Measurements from ENCODE around the gene CTIF. TPM values are rescaled to one million over a fixed set of nuclear protein-coding genes. Genes with fewer than 3 reads are reported as not detected.

Gene CTIF
- total RNA-seq, 5 donors from 2014 or later (not counting 1 experiment from before 2014, with no cell fraction given): 3.2 to 6.7 (median 4.7) TPM

GRCh38 chr18:48732767-48733424 is 194.1 kb downstream of the CTIF start:
- ChIA-PET CTCF (no interaction called here), POLR2A (no interaction called here)
- Histone ChIP-seq H3K27ac (ENCODE audit: low read length) (no peak overlapping the region), H3K4me1 (ENCODE audit: control insufficient read depth in 1 of 2, extremely low read depth in 1 of 2, insufficient read depth in 2 of 2, low read length in 2 of 2) (no peaks in the 10 kb centered on the region), H3K4me3 (ENCODE audit: control insufficient read depth in 1 of 2, extremely low read depth in 1 of 2, low read length in 1 of 2) (no peak overlapping the region), H3K36me3 (ENCODE audit: control insufficient read depth in 2 of 2, extremely low read depth in 1 of 2, insufficient read depth in 1 of 2, low read length in 1 of 2) (no peaks in the 10 kb centered on the region), H3K9me3 (no peaks in the 10 kb centered on the region), H3K27me3 (replicated peaks in 1 of 2; ENCODE audit: control insufficient read depth in 2 of 2, extremely low read depth in 1 of 2, insufficient read depth in 2 of 2, low read length in 1 of 2) (peaks cover 0 to 10% of the 10 kb centered on the region in 2 experiments)
- no peaks in the 10 kb centered on the region for H3K9me3 Mint-ChIP-seq
- peaks cover 0 to 2% of the 10 kb centered on the region in 2 donors for H3K27me3 Mint-ChIP-seq
- no peaks in the 10 kb centered on the region for H3K36me3 Mint-ChIP-seq
- WGBS (ENCODE audit: insufficient coverage): 69% methylated on average over 5 of the region's 11 CpGs
- no peak for ATAC-seq (replicated peaks in 1 of 4)
- no peak overlapping the region for H3K4me3 Mint-ChIP-seq
- DNase-seq: no peak
- H3K4me1 Mint-ChIP-seq: peaks cover 5 to 7% (median 5%) of the 10 kb centered on the region in 3 donors
- no peak overlapping the region for H3K27ac Mint-ChIP-seq

- peaks cover 5 to 7% (median 5%) of the 10 kb centered on the region in 3 donors for H3K4me1 Mint-ChIP-seq
- ATAC-seq (replicated peaks in 1 of 4): no peak
- Histone ChIP-seq H3K4me3 (ENCODE audit: control insufficient read depth in 1 of 2, extremely low read depth in 1 of 2, low read length in 1 of 2) (no peak overlapping the region), H3K27me3 (replicated peaks in 1 of 2; ENCODE audit: control insufficient read depth in 2 of 2, extremely low read depth in 1 of 2, insufficient read depth in 2 of 2, low read length in 1 of 2) (peaks cover 0 to 10% of the 10 kb centered on the region in 2 experiments), H3K36me3 (ENCODE audit: control insufficient read depth in 2 of 2, extremely low read depth in 1 of 2, insufficient read depth in 1 of 2, low read length in 1 of 2) (no peaks in the 10 kb centered on the region), H3K4me1 (ENCODE audit: control insufficient read depth in 1 of 2, extremely low read depth in 1 of 2, insufficient read depth in 2 of 2, low read length in 2 of 2) (no peaks in the 10 kb centered on the region), H3K27ac (ENCODE audit: low read length) (no peak overlapping the region), H3K9me3 (no peaks in the 10 kb centered on the region)
- whole genome bisulfite sequencing (ENCODE audit: insufficient coverage): 88% methylated on average over 4 of the region's 10 CpGs
- CTCF ChIA-PET: no interaction called here
- no peaks in the 10 kb centered on the region for H3K36me3 Mint-ChIP-seq
- no peaks in the 10 kb centered on the region for H3K9me3 Mint-ChIP-seq
- DNase-seq: no peak
- H3K4me3 Mint-ChIP-seq: no peak overlapping the region
- no peak overlapping the region for H3K27ac Mint-ChIP-seq
- POLR2A ChIA-PET: no interaction called here
- H3K27me3 Mint-ChIP-seq: peaks cover 0 to 2% of the 10 kb centered on the region in 2 donors
These were observed 194.9 kb downstream of the CTIF start for GRCh38 chr18:48733643-48734253.

GRCh38 chr18:48734460-48734859 is 195.6 kb downstream of the CTIF start:
- ATAC-seq (replicated peaks in 1 of 4): no peak
- Histone ChIP-seq H3K4me3 (ENCODE audit: control insufficient read depth in 1 of 2, extremely low read depth in 1 of 2, low read length in 1 of 2) (no peak overlapping the region), H3K9me3 (no peaks in the 10 kb centered on the region), H3K27ac (ENCODE audit: low read length) (no peak overlapping the region), H3K27me3 (replicated peaks in 1 of 2; ENCODE audit: control insufficient read depth in 2 of 2, extremely low read depth in 1 of 2, insufficient read depth in 2 of 2, low read length in 1 of 2) (peaks cover 0 to 9% of the 10 kb centered on the region in 2 experiments), H3K4me1 (ENCODE audit: control insufficient read depth in 1 of 2, extremely low read depth in 1 of 2, insufficient read depth in 2 of 2, low read length in 2 of 2) (no peaks in the 10 kb centered on the region), H3K36me3 (ENCODE audit: control insufficient read depth in 2 of 2, extremely low read depth in 1 of 2, insufficient read depth in 1 of 2, low read length in 1 of 2) (no peaks in the 10 kb centered on the region)
- Mint-ChIP-seq H3K9me3 (no peaks in the 10 kb centered on the region), H3K4me3 (no peak overlapping the region), H3K36me3 (no peaks in the 10 kb centered on the region), H3K4me1 (peaks cover 5 to 7% (median 5%) of the 10 kb centered on the region in 3 donors), H3K27ac (no peak overlapping the region), H3K27me3 (peaks cover 0 to 2% of the 10 kb centered on the region in 2 donors)
- no peak for DNase-seq
- ChIA-PET POLR2A (no interaction called here), CTCF (no interaction called here)
- 100% methylated on average over 1 of the region's 5 CpGs for WGBS (ENCODE audit: insufficient coverage)

- no peak for DNase-seq
- Mint-ChIP-seq H3K36me3 (no peaks in the 10 kb centered on the region), H3K9me3 (no peaks in the 10 kb centered on the region), H3K27me3 (peaks cover 0 to 2% of the 10 kb centered on the region in 2 donors), H3K27ac (no peak overlapping the region), H3K4me3 (no peak overlapping the region), H3K4me1 (peaks cover 5 to 7% (median 5%) of the 10 kb centered on the region in 3 donors)
- CTCF ChIA-PET: no interaction called here
- no peak overlapping the region for H3K4me3 ChIP-seq (ENCODE audit: control insufficient read depth in 1 of 2, extremely low read depth in 1 of 2, low read length in 1 of 2)
- POLR2A ChIA-PET: no interaction called here
- H3K36me3 ChIP-seq (ENCODE audit: control insufficient read depth in 2 of 2, extremely low read depth in 1 of 2, insufficient read depth in 1 of 2, low read length in 1 of 2): no peaks in the 10 kb centered on the region
- no peak for ATAC-seq (replicated peaks in 1 of 4)
- H3K27me3 ChIP-seq (replicated peaks in 1 of 2; ENCODE audit: control insufficient read depth in 2 of 2, extremely low read depth in 1 of 2, insufficient read depth in 2 of 2, low read length in 1 of 2): peaks cover 0 to 8% of the 10 kb centered on the region in 2 experiments
- WGBS (ENCODE audit: insufficient coverage): 44% methylated on average over 7 of the region's 8 CpGs
- H3K9me3 ChIP-seq: no peaks in the 10 kb centered on the region
- no peaks in the 10 kb centered on the region for H3K4me1 ChIP-seq (ENCODE audit: control insufficient read depth in 1 of 2, extremely low read depth in 1 of 2, insufficient read depth in 2 of 2, low read length in 2 of 2)
- H3K27ac ChIP-seq (ENCODE audit: low read length): no peak overlapping the region
These were observed 196.3 kb downstream of the CTIF start for GRCh38 chr18:48735080-48735676.

- no peaks in the 10 kb centered on the region for H3K36me3 ChIP-seq (ENCODE audit: control insufficient read depth in 2 of 2, extremely low read depth in 1 of 2, insufficient read depth in 1 of 2, low read length in 1 of 2)
- Mint-ChIP-seq H3K4me1 (peaks cover 5 to 7% (median 5%) of the 10 kb centered on the region in 3 donors), H3K27me3 (peaks cover 0 to 2% of the 10 kb centered on the region in 2 donors), H3K9me3 (no peaks in the 10 kb centered on the region), H3K36me3 (no peaks in the 10 kb centered on the region), H3K4me3 (no peak overlapping the region), H3K27ac (no peak overlapping the region)
- ChIA-PET POLR2A (no interaction called here), CTCF (no interaction called here)
- H3K27ac ChIP-seq (ENCODE audit: low read length): no peak overlapping the region
- peaks cover 0 to 8% of the 10 kb centered on the region in 2 experiments for H3K27me3 ChIP-seq (replicated peaks in 1 of 2; ENCODE audit: control insufficient read depth in 2 of 2, extremely low read depth in 1 of 2, insufficient read depth in 2 of 2, low read length in 1 of 2)
- no peak for ATAC-seq (replicated peaks in 1 of 4)
- DNase-seq: no peak
- H3K4me1 ChIP-seq (ENCODE audit: control insufficient read depth in 1 of 2, extremely low read depth in 1 of 2, insufficient read depth in 2 of 2, low read length in 2 of 2): no peaks in the 10 kb centered on the region
- 98% methylated on average over 8 of the region's 14 CpGs for WGBS (ENCODE audit: insufficient coverage)
- no peak overlapping the region for H3K4me3 ChIP-seq (ENCODE audit: control insufficient read depth in 1 of 2, extremely low read depth in 1 of 2, low read length in 1 of 2)
- H3K9me3 ChIP-seq: no peaks in the 10 kb centered on the region
These were observed 196.9 kb downstream of the CTIF start for GRCh38 chr18:48735681-48736255.

- H3K4me3 ChIP-seq (ENCODE audit: control insufficient read depth in 1 of 2, extremely low read depth in 1 of 2, low read length in 1 of 2): no peak overlapping the region
- H3K36me3 ChIP-seq (ENCODE audit: control insufficient read depth in 2 of 2, extremely low read depth in 1 of 2, insufficient read depth in 1 of 2, low read length in 1 of 2): no peaks in the 10 kb centered on the region
- no peaks in the 10 kb centered on the region for H3K9me3 ChIP-seq
- peaks cover 0 to 8% of the 10 kb centered on the region in 2 experiments for H3K27me3 ChIP-seq (replicated peaks in 1 of 2; ENCODE audit: control insufficient read depth in 2 of 2, extremely low read depth in 1 of 2, insufficient read depth in 2 of 2, low read length in 1 of 2)
- WGBS (ENCODE audit: insufficient coverage): 86% methylated on average over 10 of the region's 13 CpGs
- no peak overlapping the region for H3K27ac ChIP-seq (ENCODE audit: low read length)
- DNase-seq (no peak), ATAC-seq (replicated peaks in 1 of 4) (no peak)
- CTCF ChIA-PET: no interaction called here
- no peak overlapping the region for H3K4me3 Mint-ChIP-seq
- H3K4me1 ChIP-seq (ENCODE audit: control insufficient read depth in 1 of 2, extremely low read depth in 1 of 2, insufficient read depth in 2 of 2, low read length in 2 of 2): no peaks in the 10 kb centered on the region
- H3K27ac Mint-ChIP-seq: no peak overlapping the region
- H3K9me3 Mint-ChIP-seq: no peaks in the 10 kb centered on the region
- H3K36me3 Mint-ChIP-seq: no peaks in the 10 kb centered on the region
- peaks cover 0 to 2% of the 10 kb centered on the region in 2 donors for H3K27me3 Mint-ChIP-seq
- POLR2A ChIA-PET: no interaction called here
- H3K4me1 Mint-ChIP-seq: peaks cover 5 to 7% (median 5%) of the 10 kb centered on the region in 3 donors
These were observed 197.8 kb downstream of the CTIF start for GRCh38 chr18:48736321-48737260.

Data from T-cell (primary cell).